ENCODE results near the gene TRPM2. TPM values are rescaled to one million over a fixed set of nuclear protein-coding genes. Genes with fewer than 3 reads are reported as not detected.
"Not testable (repeated sequence)": the region's sequence is repeated elsewhere in the genome, so short reads cannot be mapped to it uniquely, and the experiment has no call there.

TRPM2 gene
- total RNA-seq, 2 experiments from 2014 or later = 1.9 to 2.9 TPM

DNA sequence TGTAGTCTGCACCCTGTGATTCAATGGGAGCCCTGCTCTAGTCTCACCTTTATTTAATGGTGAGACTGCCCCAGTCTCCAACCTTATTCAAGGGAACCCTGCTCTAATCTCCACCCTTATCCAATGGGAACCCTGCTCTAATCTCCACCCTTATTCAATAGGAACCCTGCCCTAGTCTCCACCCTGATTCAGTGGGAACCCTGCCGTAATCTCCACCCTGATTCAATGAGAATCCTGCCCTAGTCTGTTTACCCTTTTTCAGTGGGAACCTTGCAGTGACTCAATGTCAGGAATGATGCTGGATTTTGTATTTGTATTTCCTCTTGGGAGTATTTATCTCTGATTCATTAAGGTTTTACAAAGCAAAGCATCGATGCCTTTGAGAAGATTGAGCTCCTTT is 39.5 kb downstream of the TRPM2 start:
- CTCF ChIA-PET = no interaction called here
- H3K27ac Mint-ChIP-seq = no peak overlapping the region
- H3K4me3 Mint-ChIP-seq = no peak overlapping the region
- H3K36me3 Mint-ChIP-seq (ENCODE audit: low read depth) = no peaks in the 10 kb centered on the region
- Histone ChIP-seq H3K36me3 (ENCODE audit: insufficient read depth, low read length) (no peaks in the 10 kb centered on the region), H3K4me1 (ENCODE audit: insufficient read depth, low read length) (no peaks in the 10 kb centered on the region), H3K4me3 (ENCODE audit: low read length) (no peak overlapping the region), H3K27ac (ENCODE audit: low read depth in 1 of 2, low read length in 2 of 2) (no peak overlapping the region), H3K9me3 (ENCODE audit: control insufficient read depth in 1 of 2, insufficient read depth in 1 of 2, low read length in 2 of 2) (no peaks in the 10 kb centered on the region), H3K27me3 (ENCODE audit: control insufficient read depth in 1 of 2, insufficient read depth in 2 of 2, low read length in 2 of 2) (no peaks in the 10 kb centered on the region)
- no peaks in the 10 kb centered on the region for H3K27me3 Mint-ChIP-seq
- no peak for DNase-seq
- H3K4me1 Mint-ChIP-seq (ENCODE audit: low read depth) = no peaks in the 10 kb centered on the region
- TF ChIP-seq, protein P1, sequence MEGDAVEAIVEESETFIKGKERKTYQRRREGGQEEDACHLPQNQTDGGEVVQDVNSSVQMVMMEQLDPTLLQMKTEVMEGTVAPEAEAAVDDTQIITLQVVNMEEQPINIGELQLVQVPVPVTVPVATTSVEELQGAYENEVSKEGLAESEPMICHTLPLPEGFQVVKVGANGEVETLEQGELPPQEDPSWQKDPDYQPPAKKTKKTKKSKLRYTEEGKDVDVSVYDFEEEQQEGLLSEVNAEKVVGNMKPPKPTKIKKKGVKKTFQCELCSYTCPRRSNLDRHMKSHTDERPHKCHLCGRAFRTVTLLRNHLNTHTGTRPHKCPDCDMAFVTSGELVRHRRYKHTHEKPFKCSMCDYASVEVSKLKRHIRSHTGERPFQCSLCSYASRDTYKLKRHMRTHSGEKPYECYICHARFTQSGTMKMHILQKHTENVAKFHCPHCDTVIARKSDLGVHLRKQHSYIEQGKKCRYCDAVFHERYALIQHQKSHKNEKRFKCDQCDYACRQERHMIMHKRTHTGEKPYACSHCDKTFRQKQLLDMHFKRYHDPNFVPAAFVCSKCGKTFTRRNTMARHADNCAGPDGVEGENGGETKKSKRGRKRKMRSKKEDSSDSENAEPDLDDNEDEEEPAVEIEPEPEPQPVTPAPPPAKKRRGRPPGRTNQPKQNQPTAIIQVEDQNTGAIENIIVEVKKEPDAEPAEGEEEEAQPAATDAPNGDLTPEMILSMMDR (IDR thresholded peaks at IDR 0.05) = no peak
- H3K9me3 Mint-ChIP-seq = no peaks in the 10 kb centered on the region
- intact Hi-C loops (cut with DNase I, micrococcal nuclease) = no loop called here
- POLR2A ChIA-PET = no interaction called here
- ATAC-seq (ENCODE audit: poor library complexity) = no peak

DNA sequence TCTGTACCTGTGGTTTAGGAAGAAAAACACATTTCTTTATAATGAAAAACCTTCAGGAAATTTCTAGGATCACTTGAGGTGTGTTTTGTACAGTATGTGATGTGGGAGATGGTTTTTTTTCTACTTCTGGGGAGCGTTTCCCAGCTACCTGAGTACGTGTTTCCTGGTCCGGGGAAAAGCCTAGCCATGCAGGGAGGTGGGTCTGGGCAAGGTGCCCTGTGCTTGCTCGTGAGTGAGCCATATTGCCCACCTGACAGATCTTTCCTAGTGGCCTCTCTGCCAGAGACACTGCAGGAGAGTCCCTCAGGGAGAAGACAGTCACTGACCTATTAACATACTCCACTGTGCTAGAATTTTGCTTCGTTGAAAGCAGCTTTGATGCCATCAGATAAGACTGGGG is 41.3 kb downstream of the TRPM2 start:
- DNase-seq (no peak), ATAC-seq (ENCODE audit: poor library complexity) (no peak)
- intact Hi-C loops (cut with DNase I, micrococcal nuclease) = no loop called here
- Histone ChIP-seq H3K9me3 (ENCODE audit: control insufficient read depth in 1 of 2, insufficient read depth in 1 of 2, low read length in 2 of 2) (no peaks in the 10 kb centered on the region), H3K27ac (ENCODE audit: low read depth in 1 of 2, low read length in 2 of 2) (no peak overlapping the region), H3K36me3 (ENCODE audit: insufficient read depth, low read length) (no peaks in the 10 kb centered on the region), H3K4me1 (ENCODE audit: insufficient read depth, low read length) (no peaks in the 10 kb centered on the region), H3K4me3 (ENCODE audit: low read length) (no peak overlapping the region), H3K27me3 (ENCODE audit: control insufficient read depth in 1 of 2, insufficient read depth in 2 of 2, low read length in 2 of 2) (no peaks in the 10 kb centered on the region)
- H3K27me3 Mint-ChIP-seq = no peaks in the 10 kb centered on the region
- ChIA-PET CTCF (no interaction called here), POLR2A (no interaction called here)
- H3K36me3 Mint-ChIP-seq (ENCODE audit: low read depth) = no peaks in the 10 kb centered on the region
- no peak overlapping the region for H3K4me3 Mint-ChIP-seq
- H3K4me1 Mint-ChIP-seq (ENCODE audit: low read depth) = no peaks in the 10 kb centered on the region
- H3K9me3 Mint-ChIP-seq = no peaks in the 10 kb centered on the region
- H3K27ac Mint-ChIP-seq = no peak overlapping the region
- TF ChIP-seq, protein P1 (IDR thresholded peaks at IDR 0.05) = no peak

DNA sequence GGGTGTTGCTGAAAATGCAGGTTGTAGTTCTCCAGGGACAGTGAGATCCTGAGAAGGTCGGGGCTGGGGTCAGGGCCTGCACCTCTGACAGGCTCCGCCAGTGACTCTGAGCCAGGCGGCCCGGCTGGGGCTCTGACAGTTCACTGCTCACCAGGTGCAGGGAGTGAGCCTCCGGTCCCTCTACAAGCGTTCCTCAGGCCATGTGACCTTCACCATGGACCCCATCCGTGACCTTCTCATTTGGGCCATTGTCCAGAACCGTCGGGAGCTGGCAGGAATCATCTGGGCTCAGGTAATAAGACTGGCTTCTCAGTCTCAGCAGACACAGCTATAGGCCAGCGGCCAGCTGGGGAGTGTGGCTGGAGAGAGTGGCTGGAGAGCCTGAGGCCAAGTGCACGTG is 41.8 kb downstream of the TRPM2 start:
- H3K4me1 ChIP-seq (ENCODE audit: insufficient read depth, low read length) = no peaks in the 10 kb centered on the region
- no peak overlapping the region for H3K4me3 ChIP-seq (ENCODE audit: low read length)
- H3K27me3 Mint-ChIP-seq = no peaks in the 10 kb centered on the region
- no peak overlapping the region for H3K27ac ChIP-seq (ENCODE audit: low read depth in 1 of 2, low read length in 2 of 2)
- no peaks in the 10 kb centered on the region for H3K36me3 Mint-ChIP-seq (ENCODE audit: low read depth)
- H3K9me3 ChIP-seq (ENCODE audit: control insufficient read depth in 1 of 2, insufficient read depth in 1 of 2, low read length in 2 of 2) = no peaks in the 10 kb centered on the region
- no peak overlapping the region for H3K4me3 Mint-ChIP-seq
- no peaks in the 10 kb centered on the region for H3K27me3 ChIP-seq (ENCODE audit: control insufficient read depth in 1 of 2, insufficient read depth in 2 of 2, low read length in 2 of 2)
- intact Hi-C loops (cut with DNase I, micrococcal nuclease) = no loop called here
- ATAC-seq (ENCODE audit: poor library complexity) = no peak
- no peaks in the 10 kb centered on the region for H3K36me3 ChIP-seq (ENCODE audit: insufficient read depth, low read length)
- no peak for DNase-seq
- TF ChIP-seq, protein P1 (IDR thresholded peaks at IDR 0.05) = no peak
- no peak overlapping the region for H3K27ac Mint-ChIP-seq
- H3K9me3 Mint-ChIP-seq = no peaks in the 10 kb centered on the region
- POLR2A ChIA-PET = no interaction called here
- H3K4me1 Mint-ChIP-seq (ENCODE audit: low read depth) = no peaks in the 10 kb centered on the region
- CTCF ChIA-PET = no interaction called here

DNA sequence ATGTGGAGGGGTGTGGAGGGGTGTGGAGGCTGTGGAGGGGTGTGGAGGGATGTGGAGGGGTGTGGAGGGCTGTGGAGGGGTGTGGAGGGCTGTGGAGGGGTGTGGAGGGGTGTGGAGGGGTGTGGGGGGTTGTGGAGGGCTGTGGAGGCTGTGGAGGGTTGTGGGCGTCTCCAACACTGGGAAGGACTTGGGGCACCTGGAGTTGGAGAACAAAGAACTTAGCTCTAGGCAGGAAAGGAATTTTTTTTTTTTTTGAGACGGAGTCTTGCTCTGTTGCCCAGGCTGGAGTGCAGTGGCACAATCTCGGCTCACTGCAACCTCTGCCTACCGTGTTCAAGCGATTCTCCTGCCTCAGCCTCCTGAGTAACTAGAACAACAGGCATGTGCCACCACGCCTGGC is 43.4 kb downstream of the TRPM2 start:
- H3K27me3 ChIP-seq (ENCODE audit: control insufficient read depth in 1 of 2, insufficient read depth in 2 of 2, low read length in 2 of 2); H3K4me3 Mint-ChIP-seq; H3K36me3 ChIP-seq (ENCODE audit: insufficient read depth, low read length); H3K27ac Mint-ChIP-seq; intact Hi-C loops (cut with DNase I, micrococcal nuclease); H3K9me3 Mint-ChIP-seq; H3K27ac ChIP-seq (ENCODE audit: low read depth in 1 of 2, low read length in 2 of 2); DNase-seq; H3K4me3 ChIP-seq (ENCODE audit: low read length); CTCF ChIA-PET; H3K4me1 Mint-ChIP-seq (ENCODE audit: low read depth); H3K9me3 ChIP-seq (ENCODE audit: control insufficient read depth in 1 of 2, insufficient read depth in 1 of 2, low read length in 2 of 2); ATAC-seq (ENCODE audit: poor library complexity); H3K27me3 Mint-ChIP-seq; POLR2A ChIA-PET; H3K4me1 ChIP-seq (ENCODE audit: insufficient read depth, low read length); H3K36me3 Mint-ChIP-seq (ENCODE audit: low read depth): not testable (repeated sequence)
